Liver (tissue), 9 donors: Measurements from ENCODE around the gene COL17A1. TPM values are rescaled to one million over a fixed set of nuclear protein-coding genes. Genes with fewer than 3 reads are reported as not detected.

Experiments used
- DNase-seq: peaks from one replicate; pipeline ENCODE4 v3.0.0-alpha.2; 2017; ENCODE audit warnings: low spot score
- H3K27ac ChIP-seq, 2 donors: one replicate each; pipeline ENCODE4 v1.7.0; 2013; ENCODE audit warnings: inconsistent platforms in 2 of 2, low read length in 2 of 2, control low read depth in 1 of 2, low read depth in 1 of 2, mild to moderate bottlenecking in 1 of 2
- H3K27me3 ChIP-seq, 4 donors: one replicate each; pipeline versions ENCODE4 v1.6.1 to v1.7.0; 2013; ENCODE audit warnings: low read length in 3 of 4, inconsistent platforms in 1 of 4, mild to moderate bottlenecking in 1 of 4, moderate library complexity in 1 of 4; ENCODE audit not compliant: control insufficient read depth in 4 of 4, insufficient read depth in 4 of 4
- H3K36me3 ChIP-seq, 4 donors: one replicate each; pipeline versions ENCODE4 v1.6.1 to v1.7.0; 2013; ENCODE audit warnings: low read length in 3 of 4, mild to moderate bottlenecking in 3 of 4, low read depth in 1 of 4, moderate library complexity in 1 of 4; ENCODE audit not compliant: control insufficient read depth in 4 of 4, insufficient read depth in 3 of 4
- H3K4me1 ChIP-seq, 4 donors: one replicate each; pipeline versions ENCODE4 v1.6.1 to v1.7.0; 2013; ENCODE audit warnings: low read length in 3 of 4, mild to moderate bottlenecking in 3 of 4, moderate library complexity in 1 of 4; ENCODE audit not compliant: control insufficient read depth in 4 of 4, insufficient read depth in 4 of 4
- H3K4me3 ChIP-seq, 3 donors: one replicate each; pipeline versions ENCODE4 v1.6.1 to v1.7.0; 2013; ENCODE audit warnings: low read length in 3 of 3, control low read depth in 1 of 3, low read depth in 1 of 3, mild to moderate bottlenecking in 1 of 3
- H3K9ac ChIP-seq, 2 donors: one replicate each; pipeline ENCODE4 v1.7.0; 2013; ENCODE audit warnings: low read length in 2 of 2, mild to moderate bottlenecking in 2 of 2, moderate library complexity in 2 of 2, control low read depth in 1 of 2, low read depth in 1 of 2
- H3K9me3 ChIP-seq, 4 donors: one replicate each; pipeline versions ENCODE4 v1.6.1 to v1.7.0; 2013; ENCODE audit warnings: low read length in 3 of 4; ENCODE audit not compliant: control insufficient read depth in 4 of 4
- CTCF ChIP-seq: fragments of 150-350 bp; IDR thresholded peaks from 2 replicates; pipeline ENCODE4 v1.5.1; 2017; ENCODE audit warnings: improper control_type of control experiment, low read depth, low read length; ENCODE audit not compliant: missing input control
- EGR1 ChIP-seq, 2 donors: IDR thresholded peaks; 2 replicates each; pipeline ENCODE4 v1.6.1; 2016 to 2018; ENCODE audit warnings: antibody characterized with exemption in 2 of 2, low read depth in 2 of 2
- FOXA1 ChIP-seq: IDR thresholded peaks from 2 replicates; pipeline ENCODE4 v1.6.1; 2016; ENCODE audit warnings: antibody characterized with exemption
- FOXA2 ChIP-seq: IDR thresholded peaks from 2 replicates; pipeline ENCODE4 v1.6.1; 2016; ENCODE audit warnings: antibody characterized with exemption
- GABPA ChIP-seq, 2 donors: IDR thresholded peaks in 1 of 2; conservative IDR thresholded peaks in 1 of 2; 2 replicates each; pipeline ENCODE4 v1.6.1; 2016; ENCODE audit warnings: antibody characterized with exemption in 2 of 2, mild to moderate bottlenecking in 1 of 2, moderate library complexity in 1 of 2
- HNF4A ChIP-seq, 2 donors: conservative IDR thresholded peaks; 2 replicates each; pipeline ENCODE4 v1.6.1; 2016; ENCODE audit warnings: antibody characterized with exemption in 2 of 2, mild to moderate bottlenecking in 2 of 2
- HNF4G ChIP-seq: IDR thresholded peaks from 2 replicates; pipeline ENCODE4 v1.6.1; 2016; ENCODE audit warnings: antibody characterized with exemption
- JUND ChIP-seq, 2 donors: IDR thresholded peaks; 2 replicates each; pipeline ENCODE4 v1.6.1; 2016; ENCODE audit warnings: antibody characterized with exemption in 2 of 2
- NR2F2 ChIP-seq: IDR thresholded peaks from 2 replicates; pipeline ENCODE4 v1.6.1; 2016; ENCODE audit warnings: antibody characterized with exemption
- RAD21 ChIP-seq, 2 donors: IDR thresholded peaks; 2 replicates each; pipeline ENCODE4 v1.6.1; 2016; ENCODE audit warnings: antibody characterized with exemption in 2 of 2, mild to moderate bottlenecking in 2 of 2
- REST ChIP-seq: IDR thresholded peaks from 2 replicates; pipeline ENCODE4 v1.6.1; 2016; ENCODE audit warnings: antibody characterized with exemption, mild to moderate bottlenecking
- RXRA ChIP-seq, 2 donors: IDR thresholded peaks; 2 replicates each; pipeline ENCODE4 v1.6.1; 2017 to 2018; ENCODE audit warnings: antibody characterized with exemption in 2 of 2, mild to moderate bottlenecking in 1 of 2
- SP1 ChIP-seq: IDR thresholded peaks from 2 replicates; pipeline ENCODE4 v1.6.1; 2018; ENCODE audit warnings: antibody characterized with exemption, mild to moderate bottlenecking
- TAF1 ChIP-seq: conservative IDR thresholded peaks from 2 replicates; pipeline ENCODE4 v1.6.1; 2016; ENCODE audit warnings: antibody characterized with exemption, mild to moderate bottlenecking
- YY1 ChIP-seq: IDR thresholded peaks from 2 replicates; pipeline ENCODE4 v1.6.1; 2016; ENCODE audit warnings: antibody characterized with exemption, mild to moderate bottlenecking
- ZBTB33 ChIP-seq: IDR thresholded peaks from 2 replicates; pipeline ENCODE4 v1.6.1; 2016; ENCODE audit warnings: antibody characterized with exemption
- WGBS: extraction: QIAGEN DNeasy Blood & Tissue Kit; methylation state at CpG from one replicate; pipeline ENCODE4 v1.1.7; 2013; 5-methylcytosine and 5-hydroxymethylcytosine counted together
- polyA plus RNA-seq, 2 donors: library from polyadenylated mRNA; stranded (reverse) in 1 of 2; unstranded in 1 of 2; fragments of 200-250 nt in 1 of 2; fragments of >200 nt in 1 of 2; fragmentation: Nextera tagmentation in 1 of 2; extraction: Ambion mirVana in 1 of 2; gene quantifications; one replicate each; pipeline versions ENCODE4 v1.2.1 to v1.2.3, GENCODE V29; 2013 to 2015
- total RNA-seq, 2 donors: library from RNA; depleted of rRNA; stranded (reverse); fragments of >200 nt; gene quantifications; one replicate each; pipeline ENCODE4 v1.2.3, GENCODE V29; 2014
- TF ChIP-seq, protein P1 (sequence below): IDR thresholded peaks from 2 replicates; pipeline ENCODE4 v1.6.1; 2016; ENCODE audit warnings: antibody characterized with exemption
- TF ChIP-seq, protein P2 (sequence below): IDR thresholded peaks from 2 replicates; pipeline ENCODE4 v1.6.1; 2016; ENCODE audit warnings: antibody characterized with exemption
- donor health status: healthy.
- donor health status: healthy.
- donor health status: healthy.
- donor health status: healthy.
- donor health status: healthy.

The COL17A1 gene
- total and polyA plus RNA-seq, 4 donors: 0.05 to 1.7 TPM; not detected in 2

- Histone ChIP-seq H3K4me3 (no peak overlapping the region), H3K4me1 (peaks cover 0 to 2% (median 0%) of the 10 kb centered on the region in 4 donors), H3K9me3 (no peaks in the 10 kb centered on the region), H3K36me3 (peaks cover 0 to 6% (median under 1%) of the 10 kb centered on the region in 4 donors), H3K9ac (no peak overlapping the region), H3K27ac (no peak overlapping the region), H3K27me3 (no peaks in the 10 kb centered on the region)
- 91% methylated on average over 2 of the region's 2 CpGs for WGBS
- no peak for TF ChIP-seq REST
- TF ChIP-seq SP1: no peak
- TF ChIP-seq GABPA (IDR thresholded peaks at IDR 0.05 in 1 of 2, conservative IDR thresholded peaks at IDR 0.05 in 1 of 2): no peak
- TF ChIP-seq CTCF: no peak
- no peak for TF ChIP-seq ZBTB33
- no peak for TF ChIP-seq EGR1 (IDR thresholded peaks at IDR 0.05; ENCODE audit: low read depth in 2 of 2)
- TF ChIP-seq HNF4G: no peak
- TF ChIP-seq, protein P1, sequence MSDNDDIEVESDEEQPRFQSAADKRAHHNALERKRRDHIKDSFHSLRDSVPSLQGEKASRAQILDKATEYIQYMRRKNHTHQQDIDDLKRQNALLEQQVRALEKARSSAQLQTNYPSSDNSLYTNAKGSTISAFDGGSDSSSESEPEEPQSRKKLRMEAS: no peak
- TF ChIP-seq YY1: no peak
- no peak for TF ChIP-seq FOXA1
- no peak for TF ChIP-seq TAF1
- TF ChIP-seq, protein P2, sequence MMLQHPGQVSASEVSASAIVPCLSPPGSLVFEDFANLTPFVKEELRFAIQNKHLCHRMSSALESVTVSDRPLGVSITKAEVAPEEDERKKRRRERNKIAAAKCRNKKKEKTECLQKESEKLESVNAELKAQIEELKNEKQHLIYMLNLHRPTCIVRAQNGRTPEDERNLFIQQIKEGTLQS: no peak
- TF ChIP-seq RXRA (IDR thresholded peaks at IDR 0.05): no peak
- TF ChIP-seq NR2F2: no peak
- no peak for TF ChIP-seq JUND (IDR thresholded peaks at IDR 0.05)
- DNase-seq: no peak
Measured at GRCh38 chr10:104031631-104032030, 54.0 kb downstream of the COL17A1 start.

GRCh38 chr10:104029521-104029860 lies 56.2 kb downstream of the COL17A1 start:
- no peak overlapping the region for H3K4me3 ChIP-seq
- DNase-seq: no peak
- peaks cover 0 to 2% (median 0%) of the 10 kb centered on the region in 4 donors for H3K4me1 ChIP-seq
- 86% methylated on average over 6 of the region's 6 CpGs for WGBS
- no peak overlapping the region for H3K27ac ChIP-seq
- no peaks in the 10 kb centered on the region for H3K9me3 ChIP-seq
- no peak overlapping the region for H3K9ac ChIP-seq
- H3K27me3 ChIP-seq: no peaks in the 10 kb centered on the region
- H3K36me3 ChIP-seq: peaks cover 0 to 17% (median 5%) of the 10 kb centered on the region in 4 donors
- no peak for TF ChIP-seq REST
- no peak for TF ChIP-seq TAF1
- no peak for TF ChIP-seq JUND (IDR thresholded peaks at IDR 0.05)
- TF ChIP-seq, protein P1: no peak
- no peak for TF ChIP-seq HNF4A (conservative IDR thresholded peaks at IDR 0.05)
- TF ChIP-seq SP1: no peak
- TF ChIP-seq RXRA (IDR thresholded peaks at IDR 0.05): no peak
- no peak for TF ChIP-seq FOXA2
- no peak for TF ChIP-seq RAD21 (IDR thresholded peaks at IDR 0.05)
- TF ChIP-seq, protein P2: no peak
- TF ChIP-seq EGR1 (IDR thresholded peaks at IDR 0.05; ENCODE audit: low read depth in 2 of 2): no peak
- no peak for TF ChIP-seq FOXA1
- no peak for TF ChIP-seq GABPA (IDR thresholded peaks at IDR 0.05 in 1 of 2, conservative IDR thresholded peaks at IDR 0.05 in 1 of 2)
- TF ChIP-seq YY1: no peak
- TF ChIP-seq HNF4G: no peak
